GM13976 (cell line): ENCODE measurements around the gene LCN12.

Experiments used
- DNase-seq: peaks from one replicate; pipeline ENCODE4 v3.0.0; 2012; ENCODE audit warnings: low spot score
- in situ Hi-C: fragments of 300-500 bp; cut with MboI; formaldehyde crosslinking; loops from one replicate; pipeline ENCODE4 v1.12.0; 2022; ENCODE audit warnings: low sequenced_read_pairs, mixed read lengths, inconsistent platforms; ENCODE audit not compliant: unreplicated experiment
- TF ChIP-seq, protein P1 (sequence below): IDR thresholded peaks from 2 replicates; pipeline ENCODE4 v1.5.1; 2012; ENCODE audit warnings: borderline replicate concordance, mild to moderate bottlenecking; ENCODE audit not compliant: insufficient read depth; ENCODE audit errors: extremely low read depth, missing control alignments, control extremely low read depth

Gene LCN12

DNA sequence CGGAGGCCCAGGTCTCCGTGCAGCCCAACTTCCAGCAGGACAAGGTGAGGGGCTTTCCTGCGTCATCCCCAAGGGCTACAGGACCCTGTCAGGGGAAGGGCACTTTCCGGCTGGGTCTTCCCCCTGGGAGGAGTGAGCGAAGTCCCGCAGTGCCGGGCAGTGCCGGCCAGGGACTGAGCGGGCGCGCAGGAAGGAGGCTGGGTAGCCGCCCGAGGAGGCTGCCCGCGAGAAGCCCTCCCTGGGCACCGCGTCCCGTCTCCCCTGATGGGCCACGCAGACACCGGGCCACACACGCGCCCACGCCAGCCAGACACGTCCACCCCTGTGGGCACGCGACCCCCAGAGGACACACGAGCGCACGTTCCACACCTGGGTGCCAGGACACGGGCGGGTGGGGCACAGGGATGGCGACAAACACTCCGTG lies 25.6 kb downstream of the LCN12 start:
- no peak for DNase-seq
- in situ Hi-C loops: no loop called here
- TF ChIP-seq, protein P1, sequence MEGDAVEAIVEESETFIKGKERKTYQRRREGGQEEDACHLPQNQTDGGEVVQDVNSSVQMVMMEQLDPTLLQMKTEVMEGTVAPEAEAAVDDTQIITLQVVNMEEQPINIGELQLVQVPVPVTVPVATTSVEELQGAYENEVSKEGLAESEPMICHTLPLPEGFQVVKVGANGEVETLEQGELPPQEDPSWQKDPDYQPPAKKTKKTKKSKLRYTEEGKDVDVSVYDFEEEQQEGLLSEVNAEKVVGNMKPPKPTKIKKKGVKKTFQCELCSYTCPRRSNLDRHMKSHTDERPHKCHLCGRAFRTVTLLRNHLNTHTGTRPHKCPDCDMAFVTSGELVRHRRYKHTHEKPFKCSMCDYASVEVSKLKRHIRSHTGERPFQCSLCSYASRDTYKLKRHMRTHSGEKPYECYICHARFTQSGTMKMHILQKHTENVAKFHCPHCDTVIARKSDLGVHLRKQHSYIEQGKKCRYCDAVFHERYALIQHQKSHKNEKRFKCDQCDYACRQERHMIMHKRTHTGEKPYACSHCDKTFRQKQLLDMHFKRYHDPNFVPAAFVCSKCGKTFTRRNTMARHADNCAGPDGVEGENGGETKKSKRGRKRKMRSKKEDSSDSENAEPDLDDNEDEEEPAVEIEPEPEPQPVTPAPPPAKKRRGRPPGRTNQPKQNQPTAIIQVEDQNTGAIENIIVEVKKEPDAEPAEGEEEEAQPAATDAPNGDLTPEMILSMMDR: no peak

DNA sequence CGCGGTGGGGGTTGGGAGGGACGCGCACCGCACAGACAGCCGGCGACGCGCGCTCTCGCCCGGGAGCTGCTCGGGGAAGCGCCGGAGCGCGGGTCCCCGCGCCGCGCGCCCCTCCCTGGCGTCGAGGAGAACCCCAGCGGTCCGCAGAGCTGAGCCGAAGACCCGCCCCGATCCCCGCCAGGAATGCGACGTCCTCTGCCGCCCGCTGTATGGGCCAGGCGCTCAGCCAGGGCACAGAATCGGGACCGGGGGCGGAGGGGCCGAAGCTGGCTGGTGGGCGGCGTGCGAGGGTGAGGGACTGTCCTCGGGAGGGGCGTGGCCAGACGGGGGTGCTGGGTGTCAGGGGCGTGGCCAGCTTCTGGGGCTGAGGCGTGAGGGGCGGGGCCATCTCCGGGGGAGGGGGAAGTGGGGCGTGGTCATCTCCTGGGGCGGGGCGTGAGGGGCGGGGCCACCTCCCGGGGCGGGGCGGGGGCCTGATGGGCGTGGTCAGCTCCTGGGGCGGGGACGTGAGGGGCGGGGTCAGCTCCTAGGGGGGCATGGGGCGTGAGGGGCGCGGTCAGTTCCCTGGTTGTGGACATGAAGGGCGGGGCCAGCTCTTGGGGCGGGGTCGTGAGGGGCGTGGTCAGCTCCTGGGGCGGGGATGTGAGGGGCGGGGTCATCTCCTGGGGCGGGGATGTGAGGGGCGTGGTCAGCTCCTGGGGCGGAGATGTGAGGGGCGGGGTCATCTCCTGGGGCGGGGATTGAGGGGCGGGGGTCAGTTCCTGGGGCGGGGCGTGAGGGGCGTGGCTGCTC lies 26.2 kb downstream of the LCN12 start:
- DNase-seq: peak; percentile 90
- TF ChIP-seq, protein P1: no peak
- in situ Hi-C loops: no loop called here

DNA sequence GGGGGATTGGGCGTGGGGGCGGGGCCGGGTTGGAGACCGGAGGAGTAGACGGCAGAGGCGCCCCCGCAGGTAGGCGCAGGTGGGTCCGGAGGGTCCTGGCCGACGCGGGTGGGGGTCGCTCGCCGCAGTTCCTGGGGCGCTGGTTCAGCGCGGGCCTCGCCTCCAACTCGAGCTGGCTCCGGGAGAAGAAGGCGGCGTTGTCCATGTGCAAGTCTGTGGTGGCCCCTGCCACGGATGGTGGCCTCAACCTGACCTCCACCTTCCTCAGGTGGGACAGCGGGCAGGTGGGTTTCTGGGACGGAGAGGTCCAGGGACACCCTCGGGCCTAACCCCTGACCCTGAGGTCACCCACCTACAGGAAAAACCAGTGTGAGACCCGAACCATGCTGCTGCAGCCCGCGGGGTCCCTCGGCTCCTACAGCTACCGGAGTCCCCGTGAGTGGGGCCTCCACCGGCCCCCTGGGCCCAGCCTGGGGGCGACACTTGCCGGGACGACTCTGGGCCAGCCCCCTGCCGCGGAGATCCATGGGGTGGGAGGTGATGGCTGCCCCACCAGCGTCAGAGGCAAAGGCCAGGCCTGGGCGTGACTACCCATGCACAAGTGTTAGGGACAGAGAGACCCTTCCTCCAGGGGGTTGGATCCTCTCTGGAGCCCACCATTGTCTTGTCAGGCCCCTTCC lies 26.9 kb downstream of the LCN12 start:
- DNase-seq: no peak
- TF ChIP-seq, protein P1: no peak
- in situ Hi-C loops: no loop called here

DNA sequence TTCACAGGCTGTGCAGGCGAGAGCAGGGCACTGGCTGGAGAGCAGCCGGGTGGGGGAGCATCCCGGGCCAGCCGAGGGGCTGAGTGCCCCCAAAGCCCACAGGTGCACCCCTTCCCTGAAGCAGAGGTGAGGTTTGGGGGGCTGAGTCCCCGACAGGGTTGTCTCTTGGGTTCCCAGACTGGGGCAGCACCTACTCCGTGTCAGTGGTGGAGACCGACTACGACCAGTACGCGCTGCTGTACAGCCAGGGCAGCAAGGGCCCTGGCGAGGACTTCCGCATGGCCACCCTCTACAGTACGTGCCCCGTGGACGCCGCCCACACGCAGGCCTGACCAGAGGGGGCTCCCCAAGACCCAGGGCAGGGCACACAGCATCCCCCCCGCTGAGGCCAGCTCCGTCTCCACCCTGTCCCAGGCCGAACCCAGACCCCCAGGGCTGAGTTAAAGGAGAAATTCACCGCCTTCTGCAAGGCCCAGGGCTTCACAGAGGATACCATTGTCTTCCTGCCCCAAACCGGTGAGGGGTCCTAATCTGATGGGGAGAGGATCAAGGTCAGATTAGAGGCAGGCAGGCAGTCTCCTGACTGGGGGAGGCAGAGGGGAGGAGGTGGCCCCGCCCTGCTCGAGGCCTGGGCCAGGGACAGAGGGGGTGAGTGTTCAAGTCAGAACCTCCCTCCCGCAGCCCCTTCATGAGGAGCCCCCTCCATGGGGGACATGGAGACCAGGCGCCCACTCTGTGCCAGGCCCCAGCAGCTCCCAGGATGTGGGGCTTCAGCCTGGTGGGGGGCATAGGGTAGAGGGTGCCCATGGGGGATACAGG lies 27.9 kb downstream of the LCN12 start:
- TF ChIP-seq, protein P1: no peak
- DNase-seq: no peak
- in situ Hi-C loops: no loop called here

DNA sequence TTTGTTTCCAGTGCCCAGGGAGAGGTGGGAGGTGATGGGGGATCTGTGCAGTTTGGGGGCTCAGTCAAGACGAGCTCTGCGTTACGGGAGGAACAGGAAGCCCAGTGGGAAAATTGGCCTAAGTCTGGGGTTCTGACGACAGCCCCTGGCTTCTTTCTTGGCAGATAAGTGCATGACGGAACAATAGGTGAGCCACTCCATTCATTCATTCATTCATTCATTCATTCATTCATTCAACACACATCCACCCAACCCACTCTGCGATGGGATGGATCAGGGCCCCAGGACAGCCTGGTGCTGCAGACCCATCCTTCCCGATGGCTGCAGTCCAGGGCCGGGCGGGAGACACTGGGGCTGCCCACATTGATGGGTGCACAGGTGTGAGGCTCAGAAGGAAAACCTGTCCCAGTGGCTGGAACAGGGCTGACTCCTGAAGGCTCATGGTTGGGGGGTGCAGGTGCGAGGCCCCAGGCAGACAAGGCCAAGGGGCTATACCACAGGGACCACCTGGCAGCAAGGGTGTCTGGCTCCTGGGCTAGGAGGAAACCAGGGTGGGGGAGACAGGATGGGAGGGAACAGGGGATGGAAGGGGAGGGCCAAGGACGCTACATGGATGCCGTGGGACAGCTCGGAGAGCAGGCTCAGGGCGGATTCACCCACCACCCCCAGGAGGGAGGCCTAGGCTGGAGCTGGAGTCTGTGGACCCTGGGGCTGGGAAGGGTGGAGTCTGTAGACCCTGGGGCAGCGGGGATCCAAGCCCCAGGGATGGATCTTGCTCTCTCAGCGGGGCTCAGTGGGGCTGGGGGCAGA lies 28.8 kb downstream of the LCN12 start:
- in situ Hi-C loops: no loop called here
- TF ChIP-seq, protein P1: no peak
- no peak for DNase-seq
